HG02588 (cell line): Measurements from ENCODE around the gene SOWAHD.
A peak's percentile ranks its signal among the peaks of the same experiment; 100 is the strongest.
"Not testable (repeated sequence)": the region's sequence is repeated elsewhere in the genome, so short reads cannot be mapped to it uniquely, and the experiment has no call there.

Experiments
- ATAC-seq: cut with Tn5 transposase; IDR thresholded peaks from one replicate; pipeline ENCODE4 v1.9.1; 2021; ENCODE audit warnings: mild to moderate bottlenecking, moderate library complexity; ENCODE audit not compliant: unreplicated experiment

Gene SOWAHD

GRCh38 chrX:119757646-119757978 lies 776 bp upstream of the SOWAHD start:
- no peak for ATAC-seq

GRCh38 chrX:119758731-119759247 lies 401 bp downstream of the SOWAHD start:
- ATAC-seq, result no peak

GRCh38 chrX:119759248-119759766 lies 919 bp downstream of the SOWAHD start:
- no peak for ATAC-seq

GRCh38 chrX:119760026-119760877 lies 1.9 kb downstream of the SOWAHD start:
- no peak for ATAC-seq

GRCh38 chrX:119762718-119763117 lies 4.3 kb downstream of the SOWAHD start:
- no peak for ATAC-seq

GRCh38 chrX:119763181-119763580 lies 4.8 kb downstream of the SOWAHD start:
- no peak for ATAC-seq

GRCh38 chrX:119763836-119764387 lies 5.5 kb downstream of the SOWAHD start:
- ATAC-seq, result no peak

GRCh38 chrX:119768436-119768835 lies 10.0 kb downstream of the SOWAHD start:
- ATAC-seq, result not testable (repeated sequence)

- ATAC-seq, result not testable (repeated sequence)
Observed at GRCh38 chrX:119769388-119769787, 11.0 kb downstream of the SOWAHD start.

GRCh38 chrX:119775517-119776238 lies 17.3 kb downstream of the SOWAHD start:
- no peak for ATAC-seq

- ATAC-seq, result no peak
Observed at GRCh38 chrX:119778829-119779228, 20.4 kb downstream of the SOWAHD start.

GRCh38 chrX:119783026-119783425 lies 24.6 kb downstream of the SOWAHD start:
- no peak for ATAC-seq

- no peak for ATAC-seq
Observed at GRCh38 chrX:119784747-119785446, 26.5 kb downstream of the SOWAHD start.

GRCh38 chrX:119790977-119791436 lies 32.6 kb downstream of the SOWAHD start:
- peak; percentile 23 for ATAC-seq

GRCh38 chrX:119791437-119792231 lies 33.2 kb downstream of the SOWAHD start, which contains the start of gene RPL39:
Gene RPL39, minus strand, starts transcription at chrX:119791630. Its CDS starts 54 bp downstream, at chrX:119791576.
- ATAC-seq, result peak; percentile 89

- ATAC-seq, result no peak
Observed at GRCh38 chrX:119801253-119802221, 43.1 kb downstream of the SOWAHD start.

- ATAC-seq, result no peak
Observed at GRCh38 chrX:119802546-119802945, 44.2 kb downstream of the SOWAHD start.

- not testable (repeated sequence) for ATAC-seq
Observed at GRCh38 chrX:119808461-119808860, 50.1 kb downstream of the SOWAHD start.
